HepG2 (cell line): Measurements from ENCODE around the gene ZNF273. TPM values are rescaled to one million over a fixed set of nuclear protein-coding genes. Genes with fewer than 3 reads are reported as not detected.

ENCODE experiments used
- ATAC-seq: fragments of 200-7000 bp; cut with Tn5 transposase; 3 replicates; pipeline ENCODE4 v1.9.1; 2020; ENCODE audit warnings: mild to moderate bottlenecking, moderate library complexity
- BruUV-seq: library from RNA; stranded (reverse); fragments of 400-500 nt; replicated peaks from 2 replicates; lab custom pipeline; 2021; lab: Mats Ljungman, UMichigan
- CTCF ChIA-PET: fragments of 300-600 bp; formaldehyde crosslinking; extraction: SDS; loops from one replicate; lab custom pipeline; 2021; ENCODE audit warnings: low total read pairs, inconsistent platforms, low intra/inter-chr PET ratio; lab: Yijun Ruan, JAX
- POLR2A ChIA-PET: fragments of 350-600 bp; sonication (Branson Sonifier 250); formaldehyde crosslinking; loops from one replicate; lab custom pipeline; 2020; ENCODE audit warnings: antibody characterized with exemption, inconsistent platforms; lab: Yijun Ruan, JAX
- DNase-seq: peaks from one replicate; pipeline ENCODE4 v3.0.0-alpha.2; 2015; ENCODE audit warnings: low spot score
- FAIRE-seq: peaks from 3 replicates; lab custom pipeline; 2011; peaks lifted over from hg19 to GRCh38; lab: Jason Lieb, UNC
- H2AFZ ChIP-seq: one replicate; pipeline ENCODE4 v1.6.1; 2011; ENCODE audit warnings: low read length, inconsistent platforms
- H3K27ac ChIP-seq: fragments of 300-600 bp; 3 replicates; pipeline ENCODE4 v1.8.0; 2011; ENCODE audit warnings: mixed run types, mild to moderate bottlenecking, mixed read lengths, low read length, inconsistent platforms; ENCODE audit not compliant: insufficient read depth; ENCODE audit errors: extremely low read length
- H3K27me3 ChIP-seq, 2 experiments: fragments of 200-600 bp in 1 of 2; 2 replicates in 1 of 2; 3 replicates in 1 of 2; pipeline versions ENCODE4 v1.6.0 to v1.8.0; 2011; ENCODE audit warnings: low read length in 2 of 2, mild to moderate bottlenecking in 2 of 2, moderate library complexity in 2 of 2, inconsistent platforms in 1 of 2; ENCODE audit not compliant: insufficient read depth in 2 of 2, control insufficient read depth in 1 of 2
- H3K36me3 ChIP-seq, 2 experiments: fragments of 200-600 bp in 1 of 2; replicated peaks in 1 of 2; 2 replicates in 1 of 2; 3 replicates in 1 of 2; pipeline versions ENCODE4 v1.5.1 to v1.8.0; 2011; ENCODE audit warnings: low read length in 2 of 2, inconsistent platforms in 1 of 2; ENCODE audit not compliant: insufficient read depth in 2 of 2, control insufficient read depth in 1 of 2
- H3K4me1 ChIP-seq: 2 replicates; pipeline ENCODE4 v1.5.1; 2012; ENCODE audit warnings: low read length, inconsistent platforms; ENCODE audit not compliant: insufficient read depth
- H3K4me2 ChIP-seq: 2 replicates; pipeline ENCODE4 v1.6.0; 2011; ENCODE audit warnings: low read depth, low read length, inconsistent platforms
- H3K4me3 ChIP-seq, 3 experiments: fragments of 200-600 bp in 1 of 3; sonication (generic), shearing (Covaris generic) in 1 of 3; replicated peaks in 1 of 3; 2 replicates each; pipeline ENCODE4 v1.5.1; 2011 to 2016; ENCODE audit warnings: low read length in 3 of 3, inconsistent platforms in 2 of 3, low read depth in 2 of 3, mild to moderate bottlenecking in 2 of 3, control low read depth in 1 of 3, mixed read lengths in 1 of 3; ENCODE audit not compliant: insufficient read depth in 1 of 3
- H3K79me2 ChIP-seq: one replicate; pipeline ENCODE4 v1.6.1; 2011; ENCODE audit warnings: low read length, inconsistent platforms; ENCODE audit not compliant: insufficient read depth
- H3K9ac ChIP-seq: 2 replicates; pipeline ENCODE4 v1.6.0; 2011; ENCODE audit warnings: mild to moderate bottlenecking, low read depth, low read length, inconsistent platforms; ENCODE audit not compliant: insufficient read depth
- H3K9me3 ChIP-seq: 2 replicates; pipeline ENCODE4 v1.5.1; 2012; ENCODE audit warnings: mild to moderate bottlenecking, low read length
- H4K20me1 ChIP-seq: 2 replicates; pipeline ENCODE4 v1.6.0; 2011; ENCODE audit warnings: inconsistent platforms, mild to moderate bottlenecking, low read length, moderate library complexity; ENCODE audit not compliant: insufficient read depth
- CREM ChIP-seq, 2 experiments: sonication (generic) in 1 of 2; formaldehyde crosslinking in 1 of 2; IDR thresholded peaks; 2 replicates each; pipeline versions ENCODE4 v1.4.0 to v1.6.1; 2016 to 2020; ENCODE audit warnings: antibody characterized with exemption in 1 of 2, mild to moderate bottlenecking in 1 of 2, missing genetic modification reagents in 1 of 2
- HHEX ChIP-seq: IDR thresholded peaks from 2 replicates; pipeline ENCODE4 v1.6.1; 2016; ENCODE audit warnings: control low read depth
- KDM4B ChIP-seq: sonication (generic); formaldehyde crosslinking; IDR thresholded peaks from 2 replicates; pipeline ENCODE4 v1.4.0; 2020; ENCODE audit warnings: missing genetic modification reagents
- KMT2B ChIP-seq: IDR thresholded peaks from 2 replicates; pipeline ENCODE4 v1.6.1; 2016; ENCODE audit warnings: missing genetic modification reagents, missing compliant biosample characterization
- LCORL ChIP-seq, 2 experiments: fragments of 450-650 bp in 1 of 2; sonication (generic) in 1 of 2; formaldehyde crosslinking in 1 of 2; IDR thresholded peaks; 2 replicates each; pipeline versions ENCODE4 v1.5.0 to v1.6.1; 2017 to 2020; ENCODE audit warnings: antibody characterized with exemption in 1 of 2, missing genetic modification reagents in 1 of 2
- MLLT10 ChIP-seq: sonication (generic); formaldehyde crosslinking; IDR thresholded peaks from 2 replicates; pipeline ENCODE4 v1.4.0; 2020; ENCODE audit warnings: missing genetic modification reagents
- ZBTB26 ChIP-seq: IDR thresholded peaks from 2 replicates; pipeline ENCODE4 v1.6.1; 2016; ENCODE audit warnings: missing compliant biosample characterization, missing genetic modification reagents, borderline replicate concordance
- ZNF263 ChIP-seq: sonication (generic); formaldehyde crosslinking; IDR thresholded peaks from 2 replicates; pipeline ENCODE4 v1.4.0; 2020; ENCODE audit warnings: missing genetic modification reagents
- ZNF343 ChIP-seq: sonication (generic); formaldehyde crosslinking; IDR thresholded peaks from 2 replicates; pipeline ENCODE4 v1.4.0; 2020; ENCODE audit warnings: mild to moderate bottlenecking, missing genetic modification reagents
- ZNF619 ChIP-seq: sonication (generic); formaldehyde crosslinking; IDR thresholded peaks from 2 replicates; pipeline ENCODE4 v1.4.0; 2020; ENCODE audit warnings: mild to moderate bottlenecking, missing genetic modification reagents
- ZSCAN20 ChIP-seq: sonication (generic); formaldehyde crosslinking; IDR thresholded peaks from 2 replicates; pipeline ENCODE4 v1.4.0; 2020; ENCODE audit warnings: missing genetic modification reagents, mild to moderate bottlenecking, borderline replicate concordance
- WGBS: methylation state at CpG from one replicate; pipeline ENCODE4 v1.1.6; 2017; ENCODE audit warnings: low lambda C conversion rate; 5-methylcytosine and 5-hydroxymethylcytosine counted together
- in situ Hi-C: cut with HindIII; loops from 2 replicates; pipeline ENCODE4 v1.10.0; 2017; ENCODE audit warnings: low pct_unique_long_range_greater_than_20kb; ENCODE audit not compliant: extremely low pct_ligation_motif_present
- intact Hi-C: fragments of 100-400 bp; cut with micrococcal nuclease; formaldehyde crosslinking; loops from one replicate; pipeline ENCODE4 v1.10.0; 2022; ENCODE audit not compliant: unreplicated experiment
- polyA plus RNA-seq, 8 experiments: library from polyadenylated mRNA; depleted of rRNA in 3 of 8; stranded (reverse) in 7 of 8; unstranded in 1 of 8; fragments of >200 nt; fragmentation: Illumina TruSeq in 4 of 8; extraction: Trizol in 4 of 8; gene quantifications; 2 replicates each; pipeline versions ENCODE4 v1.2.1 to v1.2.3, GENCODE V29; 2011 to 2016; ENCODE audit warnings: low read depth in 4 of 8, missing spikeins in 1 of 8, mixed read lengths in 1 of 8; ENCODE audit not compliant: insufficient read depth in 1 of 8
- total RNA-seq, 5 experiments: library from RNA; depleted of rRNA; stranded (reverse); fragments of >200 nt; fragmentation: Illumina TruSeq; extraction: Trizol; gene quantifications; 2 replicates each; pipeline ENCODE4 v1.2.3, GENCODE V29; 2016; ENCODE audit warnings: low read depth in 1 of 5
- TF ChIP-seq, protein P1 (sequence below): sonication (generic); formaldehyde crosslinking; conservative IDR thresholded peaks from 2 replicates; pipeline ENCODE4 v1.8.0; 2022; ENCODE audit warnings: mild to moderate bottlenecking, moderate library complexity, missing genetic modification reagents
- TF ChIP-seq, protein P2 (sequence below): sonication (generic); formaldehyde crosslinking; IDR thresholded peaks from 2 replicates; pipeline ENCODE4 v1.4.0; 2020; ENCODE audit warnings: missing genetic modification reagents, mild to moderate bottlenecking, borderline replicate concordance
- TF ChIP-seq, protein P3 (sequence below): IDR thresholded peaks from 2 replicates; pipeline ENCODE4 v1.6.1; 2016; ENCODE audit warnings: mild to moderate bottlenecking, missing biosample characterization, missing genetic modification reagents

The ZNF273 gene
- total and polyA plus RNA-seq, 2 of the 13 experiments (the other 11 are each of a cell fraction or from before 2014, with no cell fraction given) = 1.7 to 5.8 TPM

- TF ChIP-seq LCORL (IDR thresholded peaks at IDR 0.05) (no peak), LCORL (CRISPR knock-in tag; IDR thresholded peaks at IDR 0.05) (no peak), KDM4B (CRISPR knock-in tag) (no peak)
Measured at GRCh38 chr7:64870656-64871055, 32.4 kb upstream of the ZNF273 start (continued).

GRCh38 chr7:64871761-64872160 lies 31.3 kb upstream of the ZNF273 start:
- Histone ChIP-seq H2AFZ (no peak overlapping the region), H3K9me3 (no peaks in the 10 kb centered on the region), H3K79me2 (no peaks in the 10 kb centered on the region), H3K4me2 (no peak overlapping the region), H4K20me1 (no peaks in the 10 kb centered on the region), H3K27me3 (peaks cover 4 to 94% of the 10 kb centered on the region in 2 experiments; a peak in 4 of 5 replicates), H3K4me1 (no peaks in the 10 kb centered on the region), H3K9ac (no peak overlapping the region), H3K36me3 (no peaks in the 10 kb centered on the region), H3K4me3 (no peak overlapping the region), H3K27ac (no peak overlapping the region)
- DNase-seq (no peak), FAIRE-seq (no peak), ATAC-seq (no peak)
- intact Hi-C loops (no loop called here), in situ Hi-C loops (no loop called here)
- WGBS = 16% methylated on average over 7 of the region's 8 CpGs
- TF ChIP-seq ZNF619 (CRISPR knock-in tag) (no peak), KMT2B (CRISPR knock-in tag) (no peak), ZBTB26 (CRISPR knock-in tag) (no peak), ZSCAN20 (no peak), ZNF263 (CRISPR knock-in tag) (no peak), MLLT10 (no peak), HHEX (CRISPR knock-in tag) (no peak), CREM (IDR thresholded peaks at IDR 0.05) (no peak), CREM (CRISPR knock-in tag; IDR thresholded peaks at IDR 0.05) (no peak), ZNF343 (no peak)
- TF ChIP-seq, protein P1, sequence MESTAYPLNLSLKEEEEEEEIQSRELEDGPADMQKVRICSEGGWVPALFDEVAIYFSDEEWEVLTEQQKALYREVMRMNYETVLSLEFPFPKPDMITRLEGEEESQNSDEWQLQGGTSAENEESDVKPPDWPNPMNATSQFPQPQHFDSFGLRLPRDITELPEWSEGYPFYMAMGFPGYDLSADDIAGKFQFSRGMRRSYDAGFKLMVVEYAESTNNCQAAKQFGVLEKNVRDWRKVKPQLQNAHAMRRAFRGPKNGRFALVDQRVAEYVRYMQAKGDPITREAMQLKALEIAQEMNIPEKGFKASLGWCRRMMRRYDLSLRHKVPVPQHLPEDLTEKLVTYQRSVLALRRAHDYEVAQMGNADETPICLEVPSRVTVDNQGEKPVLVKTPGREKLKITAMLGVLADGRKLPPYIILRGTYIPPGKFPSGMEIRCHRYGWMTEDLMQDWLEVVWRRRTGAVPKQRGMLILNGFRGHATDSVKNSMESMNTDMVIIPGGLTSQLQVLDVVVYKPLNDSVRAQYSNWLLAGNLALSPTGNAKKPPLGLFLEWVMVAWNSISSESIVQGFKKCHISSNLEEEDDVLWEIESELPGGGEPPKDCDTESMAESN (CRISPR knock-in tag) = no peak
- TF ChIP-seq, protein P2, sequence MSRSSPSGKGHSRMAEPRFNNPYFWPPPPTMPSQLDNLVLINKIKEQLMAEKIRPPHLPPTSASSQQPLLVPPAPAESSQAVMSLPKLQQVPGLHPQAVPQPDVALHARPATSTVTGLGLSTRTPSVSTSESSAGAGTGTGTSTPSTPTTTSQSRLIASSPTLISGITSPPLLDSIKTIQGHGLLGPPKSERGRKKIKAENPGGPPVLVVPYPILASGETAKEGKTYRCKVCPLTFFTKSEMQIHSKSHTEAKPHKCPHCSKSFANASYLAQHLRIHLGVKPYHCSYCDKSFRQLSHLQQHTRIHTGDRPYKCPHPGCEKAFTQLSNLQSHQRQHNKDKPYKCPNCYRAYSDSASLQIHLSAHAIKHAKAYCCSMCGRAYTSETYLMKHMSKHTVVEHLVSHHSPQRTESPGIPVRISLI (CRISPR knock-in tag) = no peak
- TF ChIP-seq, protein P3, sequence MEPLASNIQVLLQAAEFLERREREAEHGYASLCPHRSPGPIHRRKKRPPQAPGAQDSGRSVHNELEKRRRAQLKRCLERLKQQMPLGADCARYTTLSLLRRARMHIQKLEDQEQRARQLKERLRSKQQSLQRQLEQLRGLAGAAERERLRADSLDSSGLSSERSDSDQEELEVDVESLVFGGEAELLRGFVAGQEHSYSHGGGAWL (CRISPR knock-in tag) = no peak
- ChIA-PET POLR2A (no interaction called here), CTCF (no interaction called here)
- BruUV-seq = no TSS peak
